MM.1S (cell line): ENCODE results near the gene RNF138.

ENCODE experiments used
- DNase-seq: peaks from one replicate; pipeline ENCODE4 v3.0.0-alpha.2; 2015
- H2AFZ ChIP-seq: fragments of 300-600 bp; sonication (generic); 2 replicates; pipeline ENCODE4 v1.6.0; 2016; ENCODE audit warnings: antibody characterized with exemption, low read length
- H3F3A ChIP-seq: fragments of 300-600 bp; sonication (generic); 2 replicates; pipeline ENCODE4 v1.6.1; 2016; ENCODE audit warnings: mild to moderate bottlenecking, antibody characterized with exemption, low read length, moderate library complexity, mixed read lengths; ENCODE audit not compliant: insufficient read depth
- H3K27ac ChIP-seq: fragments of 300-600 bp; sonication (generic); 2 replicates; pipeline ENCODE4 v1.5.1; 2016; ENCODE audit warnings: mild to moderate bottlenecking, low read length
- H3K27me3 ChIP-seq: fragments of 300-600 bp; sonication (generic); replicated peaks from 2 replicates; pipeline ENCODE4 v1.6.0; 2016; ENCODE audit warnings: low read length; ENCODE audit not compliant: insufficient read depth
- H3K36me3 ChIP-seq: fragments of 300-600 bp; sonication (generic); replicated peaks from 2 replicates; pipeline ENCODE4 v1.6.1; 2016; ENCODE audit warnings: mild to moderate bottlenecking, low read length, mixed read lengths; ENCODE audit not compliant: insufficient read depth
- H3K4me1 ChIP-seq: fragments of 300-600 bp; sonication (generic); 2 replicates; pipeline ENCODE4 v1.6.1; 2016; ENCODE audit warnings: low read length, mixed read lengths
- H3K4me2 ChIP-seq: fragments of 300-600 bp; sonication (generic); 2 replicates; pipeline ENCODE4 v1.6.0; 2016; ENCODE audit warnings: low read depth, low read length
- H3K4me3 ChIP-seq: fragments of 300-600 bp; sonication (generic); 2 replicates; pipeline ENCODE4 v1.5.1; 2016; ENCODE audit warnings: low read length, mixed read lengths
- H3K79me2 ChIP-seq: fragments of 300-600 bp; sonication (generic); 2 replicates; pipeline ENCODE4 v1.6.1; 2016; ENCODE audit warnings: mixed run types, low read length, mixed read lengths
- H3K9ac ChIP-seq: fragments of 300-600 bp; sonication (generic); 2 replicates; pipeline ENCODE4 v1.6.1; 2016; ENCODE audit warnings: low read length, mixed read lengths
- H3K9me2 ChIP-seq: fragments of 300-600 bp; sonication (generic); replicated peaks from 2 replicates; pipeline ENCODE4 v1.6.1; 2016; ENCODE audit warnings: mild to moderate bottlenecking, low read length, mixed read lengths; ENCODE audit not compliant: insufficient read depth
- H3K9me3 ChIP-seq: fragments of 300-600 bp; sonication (generic); replicated peaks from 2 replicates; pipeline ENCODE4 v1.6.1; 2016; ENCODE audit warnings: mild to moderate bottlenecking, low read length, mixed read lengths; ENCODE audit not compliant: insufficient read depth
- H4K20me1 ChIP-seq: fragments of 300-600 bp; sonication (generic); 2 replicates; pipeline ENCODE4 v1.6.1; 2016; ENCODE audit warnings: mild to moderate bottlenecking, low read length, moderate library complexity, mixed read lengths; ENCODE audit not compliant: insufficient read depth
- EZH2 ChIP-seq: fragments of 300-600 bp; sonication (generic); optimal IDR thresholded peaks from 2 replicates; pipeline ENCODE3; 2017; ENCODE audit warnings: low read depth, mild to moderate bottlenecking, antibody characterized with exemption, low read length, mixed read lengths
- EZH2phosphoT487 ChIP-seq: fragments of 300-600 bp; sonication (generic); IDR thresholded peaks from 2 replicates; pipeline ENCODE4 v1.6.1; 2018; ENCODE audit warnings: antibody characterized with exemption, low read length
- TF ChIP-seq, protein P1 (sequence below): fragments of 300-600 bp; sonication (generic); IDR thresholded peaks from 2 replicates; pipeline ENCODE4 v1.5.1; 2016; ENCODE audit warnings: antibody characterized with exemption, low read length, mixed read lengths

Gene RNF138

DNA sequence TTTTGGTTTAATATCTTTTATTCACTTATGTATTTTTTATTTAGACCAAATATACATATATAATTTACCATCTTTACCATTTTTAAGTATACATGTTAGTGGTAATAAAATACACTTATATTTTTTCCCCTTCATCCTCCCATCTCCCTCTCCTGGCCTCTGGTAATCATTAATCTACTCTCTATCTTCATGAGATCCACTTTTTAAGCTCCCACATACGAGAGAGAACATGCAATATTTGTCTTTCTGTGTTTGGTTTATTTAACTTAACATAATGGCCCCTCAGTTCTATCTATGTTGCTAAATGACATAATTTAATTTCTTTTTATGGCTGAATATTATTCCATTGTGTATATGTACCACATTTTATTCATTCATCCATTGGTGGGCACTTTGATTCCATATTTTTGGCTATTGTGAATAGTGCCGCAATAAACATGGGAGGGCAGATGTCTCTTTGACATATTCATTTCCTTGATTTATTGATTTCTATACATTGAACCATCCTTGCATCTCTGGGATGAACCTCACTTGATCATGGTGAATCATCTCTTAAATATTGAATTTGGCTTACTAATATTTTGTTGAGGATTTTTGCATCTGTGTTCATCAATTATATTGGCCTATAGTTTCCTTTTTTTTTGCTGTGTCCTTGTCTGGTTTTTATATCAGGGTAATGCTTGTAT lies 56.7 kb downstream of the RNF138 start:
- no peak overlapping the region for H3K4me3 ChIP-seq
- H3K9me2 ChIP-seq = no peaks in the 10 kb centered on the region
- H3K79me2 ChIP-seq = no peaks in the 10 kb centered on the region
- 0 out of 2 replicates have a peak, but pooled peaks cover 5% of the 10 kb centered on the region for H3K4me1 ChIP-seq
- no peak overlapping the region for H2AFZ ChIP-seq
- H3K9me3 ChIP-seq = no peaks in the 10 kb centered on the region
- TF ChIP-seq, protein P1, sequence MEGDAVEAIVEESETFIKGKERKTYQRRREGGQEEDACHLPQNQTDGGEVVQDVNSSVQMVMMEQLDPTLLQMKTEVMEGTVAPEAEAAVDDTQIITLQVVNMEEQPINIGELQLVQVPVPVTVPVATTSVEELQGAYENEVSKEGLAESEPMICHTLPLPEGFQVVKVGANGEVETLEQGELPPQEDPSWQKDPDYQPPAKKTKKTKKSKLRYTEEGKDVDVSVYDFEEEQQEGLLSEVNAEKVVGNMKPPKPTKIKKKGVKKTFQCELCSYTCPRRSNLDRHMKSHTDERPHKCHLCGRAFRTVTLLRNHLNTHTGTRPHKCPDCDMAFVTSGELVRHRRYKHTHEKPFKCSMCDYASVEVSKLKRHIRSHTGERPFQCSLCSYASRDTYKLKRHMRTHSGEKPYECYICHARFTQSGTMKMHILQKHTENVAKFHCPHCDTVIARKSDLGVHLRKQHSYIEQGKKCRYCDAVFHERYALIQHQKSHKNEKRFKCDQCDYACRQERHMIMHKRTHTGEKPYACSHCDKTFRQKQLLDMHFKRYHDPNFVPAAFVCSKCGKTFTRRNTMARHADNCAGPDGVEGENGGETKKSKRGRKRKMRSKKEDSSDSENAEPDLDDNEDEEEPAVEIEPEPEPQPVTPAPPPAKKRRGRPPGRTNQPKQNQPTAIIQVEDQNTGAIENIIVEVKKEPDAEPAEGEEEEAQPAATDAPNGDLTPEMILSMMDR = no peak
- TF ChIP-seq EZH2 (no peak), EZH2phosphoT487 (no peak)
- no peak overlapping the region for H3K27ac ChIP-seq
- DNase-seq = no peak
- H3K9ac ChIP-seq = no peak overlapping the region
- H3K4me2 ChIP-seq = no peak overlapping the region
- no peaks in the 10 kb centered on the region for H3K36me3 ChIP-seq
- H4K20me1 ChIP-seq = no peaks in the 10 kb centered on the region
- H3K27me3 ChIP-seq = no peaks in the 10 kb centered on the region
- no peaks in the 10 kb centered on the region for H3F3A ChIP-seq

GRCh38 chr18:32152705-32153448 lies 61.2 kb downstream of the RNF138 start:
- no peak for TF ChIP-seq EZH2phosphoT487
- no peak for TF ChIP-seq EZH2
- TF ChIP-seq, protein P1 = no peak
- H3K9me3 ChIP-seq = no peaks in the 10 kb centered on the region
- no peak overlapping the region for H3K9ac ChIP-seq
- H3F3A ChIP-seq = no peaks in the 10 kb centered on the region
- no peaks in the 10 kb centered on the region for H3K36me3 ChIP-seq
- H3K4me1 ChIP-seq = 0 out of 2 replicates have a peak, but pooled peaks cover 5% of the 10 kb centered on the region
- peak; percentile 19 for DNase-seq
- no peaks in the 10 kb centered on the region for H3K9me2 ChIP-seq
- no peak overlapping the region for H3K4me3 ChIP-seq
- peak overlapping the region; percentile 44; the same call in 1 of the 2 replicates for H3K4me2 ChIP-seq
- no peak overlapping the region for H3K27ac ChIP-seq
- H3K79me2 ChIP-seq = no peaks in the 10 kb centered on the region
- no peaks in the 10 kb centered on the region for H3K27me3 ChIP-seq
- H4K20me1 ChIP-seq = no peaks in the 10 kb centered on the region
- H2AFZ ChIP-seq = no peak overlapping the region

- TF ChIP-seq EZH2 (no peak), EZH2phosphoT487 (no peak)
- TF ChIP-seq, protein P1 = no peak
- Histone ChIP-seq H3K27me3 (no peaks in the 10 kb centered on the region), H3K79me2 (no peaks in the 10 kb centered on the region), H2AFZ (no peak overlapping the region), H3K9ac (no peak overlapping the region), H3K9me2 (no peaks in the 10 kb centered on the region), H3K36me3 (no peaks in the 10 kb centered on the region), H4K20me1 (no peaks in the 10 kb centered on the region), H3K9me3 (no peaks in the 10 kb centered on the region), H3K4me2 (no peak overlapping the region), H3F3A (no peaks in the 10 kb centered on the region), H3K4me3 (no peak overlapping the region), H3K4me1 (0 out of 2 replicates have a peak, but pooled peaks cover 5% of the 10 kb centered on the region), H3K27ac (no peak overlapping the region)
- no peak for DNase-seq
These were observed 65.2 kb downstream of the RNF138 start for GRCh38 chr18:32156855-32157254.
